Spleen (tissue), 7 donors: ENCODE measurements around the gene OR2V2.

ENCODE experiments used
- CTCF ChIP-seq, 11 experiments: fragments of 200-600 bp in 7 of 11; fragments of 450-650 bp in 4 of 11; sonication (generic) in 4 of 11; IDR thresholded peaks in 8 of 11; conservative IDR thresholded peaks in 3 of 11; 1 replicate in 7 of 11; 2 replicates in 4 of 11; pipeline versions ENCODE4 v1.4.0 to v1.8.0; 2016 to 2021; ENCODE audit warnings: antibody characterized with exemption in 11 of 11, inconsistent platforms in 4 of 11, mild to moderate bottlenecking in 1 of 11
- POLR2A ChIP-seq, 3 donors: fragments of 450-650 bp; IDR thresholded peaks; one replicate each; pipeline ENCODE4 v1.5.1; 2017; ENCODE audit warnings: antibody characterized with exemption in 3 of 3, mild to moderate bottlenecking in 1 of 3
- POLR2AphosphoS5 ChIP-seq, 3 donors: sonication (generic); formaldehyde crosslinking; IDR thresholded peaks; one replicate each; pipeline ENCODE4 v1.5.1; 2017; ENCODE audit warnings: antibody characterized with exemption in 3 of 3
- donor health status: DM: no; HTN: no; CAD: no; lungs with moderate emphysema.
- donor health status: DM: no; HTN: no; CAD: no.
- donor health status: DM: no; HTN: no; CAD: no.

- no peak for TF ChIP-seq CTCF (IDR thresholded peaks at IDR 0.05 in 8 of 11, conservative IDR thresholded peaks at IDR 0.05 in 3 of 11)
- no peak for TF ChIP-seq POLR2A (IDR thresholded peaks at IDR 0.05)
- TF ChIP-seq POLR2AphosphoS5 (IDR thresholded peaks at IDR 0.05): no peak
Observed at GRCh38 chr5:181184845-181185216, 37.4 kb downstream of the OR2V2 start.
